NCI-H82 treated with DMSO at 0.1 percent for 48 hours (cell line): ENCODE results near the gene PPP4C.

Experiments
- DNase-seq: peaks from one replicate; lab custom pipeline; 2025; ENCODE audit not compliant: unreplicated experiment; lab: John Stamatoyannopoulos, UW

Gene PPP4C

DNA sequence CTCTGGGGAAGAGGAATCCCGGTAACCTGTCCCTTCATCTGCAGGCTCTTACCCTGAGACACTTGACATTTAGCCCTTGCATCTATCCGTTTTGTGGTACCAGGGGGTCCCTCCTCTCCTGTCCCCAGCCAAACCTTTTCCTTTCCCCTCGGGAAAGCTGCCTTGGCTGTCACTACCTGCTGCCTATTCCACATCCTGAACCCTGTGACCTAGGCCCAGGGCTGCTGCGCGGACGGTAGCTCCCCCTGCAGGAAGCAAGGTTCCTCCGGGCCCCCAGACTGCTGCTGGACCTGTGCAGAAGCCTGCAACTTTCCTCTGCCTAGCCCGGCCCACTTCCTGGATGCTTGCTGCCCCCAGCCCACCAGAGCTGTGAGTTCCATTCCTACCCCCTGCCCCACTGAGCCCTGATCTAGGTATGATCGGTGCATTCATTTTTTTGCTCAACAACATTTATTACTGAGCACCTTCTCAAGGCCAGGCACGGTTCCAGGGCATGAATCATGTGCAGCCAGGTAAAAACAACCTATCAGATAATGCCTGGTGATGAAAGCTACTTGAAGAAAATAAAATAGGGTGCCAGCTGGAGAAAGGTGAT lies 20.7 kb upstream of the PPP4C start:
- peak; percentile 33 for DNase-seq

DNA sequence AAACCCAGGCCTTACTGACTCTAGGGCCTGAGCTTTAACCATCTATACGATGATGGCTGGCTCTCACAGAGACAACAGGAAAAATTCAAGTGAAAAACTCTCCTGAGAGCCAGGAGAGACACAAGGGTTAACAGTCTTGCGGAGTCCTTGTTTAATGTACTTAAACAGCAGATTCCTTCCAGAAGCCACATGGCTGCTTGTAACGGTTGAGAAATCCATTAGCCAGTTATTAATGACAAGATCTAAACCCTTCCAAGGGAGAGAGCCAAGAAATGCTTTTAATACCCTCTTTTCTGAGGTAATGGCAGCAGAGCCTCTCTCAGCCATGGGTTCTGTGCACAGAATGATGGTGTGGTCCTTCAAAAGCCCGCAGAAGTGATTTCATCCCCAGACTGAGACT lies 15.4 kb upstream of the PPP4C start:
- peak; percentile 42 for DNase-seq

DNA sequence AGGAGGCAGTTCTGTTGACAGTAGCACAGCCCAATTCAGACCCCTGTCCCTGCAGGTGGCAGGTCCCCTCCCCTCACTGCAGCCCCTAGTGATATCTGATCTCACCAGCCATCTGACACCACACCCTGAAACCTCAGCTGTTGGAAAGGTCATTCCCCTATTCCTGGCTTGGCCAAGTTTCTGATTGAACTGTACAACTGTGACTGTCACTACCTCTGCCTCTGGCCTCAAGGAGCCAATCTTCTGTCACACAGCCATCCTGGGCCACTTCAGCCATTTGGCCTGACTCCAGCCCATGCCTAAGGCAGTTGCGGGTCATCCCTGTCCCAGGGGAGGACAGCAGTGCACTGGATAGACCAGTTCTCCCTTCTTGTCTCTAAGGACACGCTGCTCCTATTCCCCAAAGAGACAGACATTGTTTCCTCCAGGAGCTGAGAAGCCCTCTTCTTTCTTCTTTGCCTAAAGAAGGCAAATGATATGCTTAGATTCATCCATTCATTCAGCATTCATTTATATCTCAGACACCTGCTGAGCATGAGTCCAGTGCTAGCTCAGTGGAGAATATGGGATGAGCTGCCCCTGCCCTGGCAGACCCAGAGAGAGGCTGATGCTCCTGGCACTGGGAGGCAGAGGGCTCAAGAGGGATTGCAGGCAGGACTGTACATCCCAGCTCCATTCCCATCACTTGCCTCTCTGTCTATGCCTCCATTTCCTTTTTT lies 14.8 kb upstream of the PPP4C start:
- no peak for DNase-seq

DNA sequence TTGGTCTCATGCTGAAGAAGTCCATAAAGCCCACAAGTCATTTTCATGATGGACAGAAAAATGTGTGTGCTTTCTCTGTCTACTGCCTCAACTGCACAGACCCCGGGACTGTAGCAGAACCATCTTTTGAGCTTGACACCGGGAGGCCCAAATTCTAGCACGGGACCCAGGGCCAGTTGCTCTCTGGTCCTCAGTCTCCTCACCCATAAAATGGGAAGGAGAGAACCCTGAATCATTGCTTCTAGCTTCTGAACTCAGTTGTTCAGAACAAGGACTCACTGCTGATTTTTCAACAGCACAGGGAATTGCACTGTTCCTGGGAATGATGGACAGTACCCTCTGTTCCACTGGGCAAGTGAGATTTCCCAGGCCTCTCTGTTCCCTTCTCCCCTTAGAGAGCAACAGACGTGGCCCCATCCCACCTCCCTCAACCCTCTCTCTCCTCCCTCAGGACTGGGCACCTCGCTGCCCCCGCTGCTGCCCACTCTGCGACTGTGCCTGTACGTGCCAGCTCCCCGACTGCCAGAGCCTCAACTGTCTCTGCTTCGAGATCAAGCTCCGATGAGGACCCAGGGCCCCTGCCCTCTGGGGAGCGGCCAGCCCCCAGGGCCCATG lies 12.4 kb upstream of the PPP4C start:
- DNase-seq: no peak

DNA sequence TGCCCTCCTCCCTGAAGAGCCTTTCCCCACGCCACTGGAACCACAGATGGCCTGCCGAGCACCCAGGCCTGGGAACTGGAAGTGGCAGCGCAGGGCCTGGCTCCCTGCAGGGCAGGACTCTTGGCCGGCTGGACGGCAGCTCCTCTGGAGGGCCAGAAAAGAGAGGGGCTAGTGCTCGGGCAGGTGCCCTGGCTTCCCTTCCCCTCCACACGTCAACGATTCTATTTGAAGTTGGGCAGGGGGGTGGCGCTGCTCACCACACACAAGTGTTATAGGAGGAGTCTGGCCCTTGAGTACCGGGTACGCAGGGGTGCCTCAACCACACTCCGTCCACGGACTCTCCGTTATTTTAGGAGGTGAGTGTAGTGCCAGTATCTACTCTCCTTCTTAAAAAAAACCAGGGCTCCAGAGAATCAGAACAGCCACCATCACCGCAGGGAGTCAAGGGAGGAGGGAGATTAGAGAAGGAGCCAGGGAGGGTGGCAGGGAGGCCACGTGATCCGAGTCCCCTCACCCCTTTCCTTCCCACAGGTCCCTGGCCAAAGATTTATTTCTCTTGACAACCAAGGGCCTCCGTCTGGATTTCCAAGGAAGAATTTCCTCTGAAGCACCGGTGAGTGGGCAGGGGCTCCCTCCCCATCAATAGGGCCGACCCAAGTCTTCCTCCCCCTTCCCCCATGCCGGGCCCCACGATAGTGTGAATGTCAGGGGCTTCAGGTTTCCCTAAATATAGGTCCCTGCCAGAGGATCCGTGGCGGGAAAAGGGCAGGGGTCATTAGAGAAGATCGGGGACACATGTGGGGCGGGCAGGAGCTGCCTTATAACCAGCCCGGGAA lies 11.7 kb upstream of the PPP4C start:
- peak; percentile 59 for DNase-seq

DNA sequence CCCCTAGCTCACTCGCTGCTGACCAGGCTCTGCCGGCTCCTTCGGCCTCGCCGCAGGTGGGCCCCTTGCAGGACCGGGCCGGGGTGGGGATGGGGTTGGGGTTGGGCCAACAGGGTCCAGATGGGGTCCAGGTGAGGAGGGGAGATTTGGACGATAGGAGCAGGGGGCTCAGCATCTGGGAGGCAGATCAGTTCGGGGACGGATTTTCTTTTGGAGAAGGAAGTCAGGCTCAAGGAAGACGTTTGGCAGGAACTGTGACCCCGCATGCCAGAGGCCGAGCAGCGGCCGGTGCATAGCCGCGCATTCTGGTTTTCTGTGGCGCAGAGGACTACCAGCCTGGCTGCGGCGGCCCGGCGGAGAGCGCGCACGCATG lies 11.1 kb upstream of the PPP4C start:
- DNase-seq: no peak

DNA sequence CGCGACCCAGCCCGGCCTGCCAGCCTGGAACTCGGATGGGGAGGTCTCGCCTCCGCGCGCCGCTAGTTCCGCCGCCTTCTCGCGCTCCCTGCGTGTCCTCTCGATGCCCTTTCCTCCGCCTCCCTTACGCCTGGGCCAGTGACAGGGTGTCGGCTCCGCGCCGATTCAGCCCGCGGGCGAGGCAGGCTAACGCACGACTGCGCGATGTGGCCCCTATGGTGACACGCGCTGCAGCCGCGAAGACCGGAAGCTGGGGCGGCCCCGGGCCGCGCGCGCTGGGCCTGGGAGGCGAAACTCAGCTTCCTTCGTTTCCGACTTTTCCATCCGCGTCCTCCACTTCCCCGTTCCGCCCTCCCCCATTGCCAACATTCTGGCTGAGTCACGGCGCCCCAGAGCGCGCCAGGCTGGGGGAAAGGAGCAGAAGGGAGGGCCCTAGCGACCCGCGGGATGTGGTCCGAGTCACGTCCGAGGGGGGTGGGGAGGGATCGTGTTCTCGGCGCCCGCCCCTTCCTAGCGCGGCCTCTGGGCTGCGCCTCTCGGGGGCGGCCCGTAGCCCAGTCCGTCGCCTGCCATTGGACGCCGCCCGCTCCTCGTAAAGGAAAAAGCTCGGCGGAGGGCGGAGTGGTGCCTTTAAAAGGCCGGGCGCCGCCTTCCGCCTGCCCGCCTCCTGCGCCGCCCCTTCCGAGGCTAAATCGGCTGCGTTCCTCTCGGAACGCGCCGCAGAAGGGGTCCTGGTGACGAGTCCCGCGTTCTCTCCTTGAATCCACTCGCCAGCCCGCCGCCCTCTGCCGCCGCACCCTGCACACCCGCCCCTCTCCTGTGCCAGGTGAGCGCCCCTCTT lies 10.5 kb upstream of the PPP4C start, which contains the start of gene ALDOA:
TSS of gene ALDOA (plus strand) at position 659 of the 841 bp plus-strand sequence. CDS start 1,138 bp downstream, outside the sequence.
- peak; percentile 85 for DNase-seq

DNA sequence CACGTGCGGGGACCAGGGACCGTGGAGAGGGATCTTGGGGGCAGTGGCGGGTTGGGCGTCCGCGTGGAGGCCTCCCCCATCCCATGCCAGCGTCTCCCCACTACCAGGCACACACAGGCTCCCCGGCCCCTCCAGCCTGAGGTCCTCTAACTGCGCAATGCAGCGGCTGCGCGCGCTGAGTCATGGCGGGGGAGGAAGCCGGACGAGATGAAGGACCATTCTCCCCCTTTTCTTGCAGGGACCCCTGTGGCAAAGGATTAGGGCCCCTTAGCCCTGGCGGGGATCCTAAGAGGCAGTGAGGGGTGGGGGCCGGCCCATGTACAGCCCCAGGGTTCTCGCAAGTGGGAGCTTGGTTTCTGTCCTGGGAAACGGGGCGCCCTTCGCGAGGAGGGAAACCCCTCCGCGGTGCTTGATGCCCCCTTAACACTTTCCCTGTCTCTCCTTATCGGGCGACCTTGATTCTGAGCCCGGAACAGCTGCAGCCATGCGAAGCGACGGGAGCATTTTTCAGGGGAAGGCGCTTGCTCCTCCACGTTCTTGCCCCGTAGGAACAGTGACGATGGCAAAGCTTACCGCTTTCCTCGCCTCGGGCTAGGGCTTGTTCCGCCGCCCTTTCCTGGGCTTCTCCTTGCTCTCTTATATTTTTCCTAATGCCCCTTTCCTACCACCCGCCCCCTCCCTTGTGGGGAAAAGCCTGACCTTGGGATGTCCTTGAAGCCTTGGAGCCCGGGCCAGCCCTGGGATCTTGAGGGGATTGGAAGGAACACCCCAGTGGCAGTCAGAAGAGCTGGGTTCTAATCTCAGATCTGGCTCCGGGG lies 9.6 kb upstream of the PPP4C start:
- no peak for DNase-seq

DNA sequence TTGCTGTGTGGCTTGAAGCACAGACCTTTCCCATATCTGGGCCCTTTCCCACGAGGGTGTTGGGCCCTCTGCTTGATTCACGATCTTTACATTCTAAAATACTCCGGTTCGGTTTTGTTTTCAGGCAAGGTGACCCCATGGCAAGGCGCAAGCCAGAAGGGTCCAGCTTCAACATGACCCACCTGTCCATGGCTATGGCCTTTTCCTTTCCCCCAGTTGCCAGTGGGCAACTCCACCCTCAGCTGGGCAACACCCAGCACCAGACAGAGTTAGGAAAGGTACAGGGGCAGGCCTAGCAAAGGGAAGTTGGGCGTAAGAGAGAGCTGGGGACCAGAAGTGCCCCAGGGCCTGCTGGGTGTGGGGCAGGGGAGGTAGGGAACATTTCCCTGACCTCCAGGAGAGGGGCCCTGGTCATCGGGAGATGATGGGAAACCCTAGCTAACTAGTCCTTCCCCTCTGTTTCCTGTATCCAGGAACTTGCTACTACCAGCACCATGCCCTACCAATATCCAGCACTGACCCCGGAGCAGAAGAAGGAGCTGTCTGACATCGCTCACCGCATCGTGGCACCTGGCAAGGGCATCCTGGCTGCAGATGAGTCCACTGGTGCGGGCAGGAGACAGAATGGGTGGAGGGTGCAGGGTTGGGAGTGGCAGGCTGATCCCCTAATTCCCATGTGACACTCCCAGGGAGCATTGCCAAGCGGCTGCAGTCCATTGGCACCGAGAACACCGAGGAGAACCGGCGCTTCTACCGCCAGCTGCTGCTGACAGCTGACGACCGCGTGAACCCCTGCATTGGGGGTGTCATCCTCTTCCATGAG lies 8.8 kb upstream of the PPP4C start:
- DNase-seq: no peak

DNA sequence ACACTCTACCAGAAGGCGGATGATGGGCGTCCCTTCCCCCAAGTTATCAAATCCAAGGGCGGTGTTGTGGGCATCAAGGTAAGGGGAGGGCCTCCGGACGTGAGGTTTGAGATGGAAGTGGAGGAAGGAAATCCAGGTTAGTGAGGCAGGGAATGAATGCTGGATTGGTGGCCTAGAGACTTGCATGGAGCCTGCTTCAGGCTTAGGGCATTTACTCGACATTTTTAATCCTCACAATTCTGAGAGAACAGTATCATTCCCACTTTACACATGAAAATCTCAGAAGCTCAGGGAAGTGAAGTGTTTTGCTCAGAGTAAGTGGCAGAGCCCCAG lies 8.2 kb upstream of the PPP4C start:
- no peak for DNase-seq

DNA sequence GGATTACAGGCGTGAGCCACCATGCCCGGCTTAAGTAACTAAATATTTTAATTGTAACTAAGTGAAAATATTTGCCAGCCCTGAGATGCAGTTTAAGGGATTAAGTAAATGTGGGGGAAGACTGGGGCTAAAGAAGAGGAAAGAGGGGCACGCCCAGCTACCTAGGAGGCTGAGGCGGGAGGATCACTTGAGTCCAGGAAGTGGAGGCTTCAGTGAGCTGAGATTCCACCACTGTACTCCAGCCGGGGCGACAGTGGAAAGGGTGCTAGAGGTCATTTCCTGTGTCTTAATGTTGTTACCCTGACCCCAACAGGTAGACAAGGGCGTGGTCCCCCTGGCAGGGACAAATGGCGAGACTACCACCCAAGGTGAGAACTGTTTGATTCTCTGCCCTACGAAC lies 7.5 kb upstream of the PPP4C start:
- no peak for DNase-seq

DNA sequence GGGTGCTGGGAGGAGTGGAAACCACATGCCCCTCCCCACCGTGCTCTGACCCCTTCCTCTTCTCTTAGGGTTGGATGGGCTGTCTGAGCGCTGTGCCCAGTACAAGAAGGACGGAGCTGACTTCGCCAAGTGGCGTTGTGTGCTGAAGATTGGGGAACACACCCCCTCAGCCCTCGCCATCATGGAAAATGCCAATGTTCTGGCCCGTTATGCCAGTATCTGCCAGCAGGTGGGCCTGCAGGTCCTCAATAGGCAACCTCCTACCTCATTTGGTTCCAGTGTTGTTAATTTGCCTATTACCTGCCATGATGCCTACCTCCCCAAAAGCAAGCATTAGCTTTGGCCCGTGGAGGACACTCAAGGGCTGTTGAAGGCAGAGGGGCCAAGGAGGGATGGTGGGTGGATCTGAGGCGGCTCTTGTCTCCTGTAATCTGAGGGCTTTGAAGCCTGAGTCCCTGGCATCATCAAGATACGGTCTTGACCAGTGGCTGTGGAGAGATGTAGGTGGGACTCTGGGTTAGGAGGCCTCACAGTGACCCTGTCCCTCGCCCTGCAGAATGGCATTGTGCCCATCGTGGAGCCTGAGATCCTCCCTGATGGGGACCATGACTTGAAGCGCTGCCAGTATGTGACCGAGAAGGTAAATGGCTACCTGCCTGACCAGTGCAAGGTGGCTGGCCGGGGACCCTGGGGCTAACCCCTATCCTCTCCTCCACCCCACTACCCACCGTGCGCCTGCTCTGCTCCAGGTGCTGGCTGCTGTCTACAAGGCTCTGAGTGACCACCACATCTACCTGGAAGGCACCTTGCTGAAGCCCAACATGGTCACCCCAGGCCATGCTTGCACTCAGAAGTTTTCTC lies 6.8 kb upstream of the PPP4C start:
- no peak for DNase-seq

DNA sequence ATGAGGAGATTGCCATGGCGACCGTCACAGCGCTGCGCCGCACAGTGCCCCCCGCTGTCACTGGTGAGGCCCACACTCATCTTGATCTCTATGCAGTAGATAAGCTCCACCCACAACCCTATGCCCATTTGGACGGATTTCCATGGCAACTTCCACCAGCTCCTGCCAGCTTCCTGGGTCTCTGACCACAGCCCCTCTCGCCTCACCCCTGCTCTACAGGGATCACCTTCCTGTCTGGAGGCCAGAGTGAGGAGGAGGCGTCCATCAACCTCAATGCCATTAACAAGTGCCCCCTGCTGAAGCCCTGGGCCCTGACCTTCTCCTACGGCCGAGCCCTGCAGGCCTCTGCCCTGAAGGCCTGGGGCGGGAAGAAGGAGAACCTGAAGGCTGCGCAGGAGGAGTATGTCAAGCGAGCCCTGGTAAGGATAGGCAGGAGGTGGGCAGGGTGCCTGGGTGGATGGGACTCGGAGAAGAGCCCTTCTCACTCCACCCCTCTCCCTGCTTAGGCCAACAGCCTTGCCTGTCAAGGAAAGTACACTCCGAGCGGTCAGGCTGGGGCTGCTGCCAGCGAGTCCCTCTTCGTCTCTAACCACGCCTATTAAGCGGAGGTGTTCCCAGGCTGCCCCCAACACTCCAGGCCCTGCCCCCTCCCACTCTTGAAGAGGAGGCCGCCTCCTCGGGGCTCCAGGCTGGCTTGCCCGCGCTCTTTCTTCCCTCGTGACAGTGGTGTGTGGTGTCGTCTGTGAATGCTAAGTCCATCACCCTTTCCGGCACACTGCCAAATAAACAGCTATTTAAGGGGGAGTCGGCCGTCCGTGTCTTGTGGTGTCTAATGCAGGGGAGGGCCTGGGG lies 6.0 kb upstream of the PPP4C start:
- DNase-seq: no peak

DNA sequence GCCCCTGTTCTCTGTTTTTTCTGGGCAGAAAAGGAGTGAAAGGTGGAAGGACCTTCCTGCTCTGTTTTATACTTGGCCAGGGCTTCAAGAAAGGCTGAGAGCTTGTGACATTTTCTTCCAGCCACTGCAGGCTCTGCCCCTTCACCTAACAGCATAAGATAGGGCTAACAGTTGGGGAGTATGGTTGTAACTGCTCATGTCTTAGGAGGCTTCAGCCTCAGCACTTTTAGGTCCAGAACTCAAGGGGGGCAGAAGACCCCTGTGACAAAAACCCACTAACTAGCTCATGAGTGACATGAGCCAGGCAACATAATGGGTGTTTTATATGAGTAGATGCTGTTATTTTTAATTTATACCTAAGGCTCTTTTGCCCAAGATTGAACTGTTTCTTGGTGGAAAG lies 5.3 kb upstream of the PPP4C start:
- DNase-seq: no peak

DNA sequence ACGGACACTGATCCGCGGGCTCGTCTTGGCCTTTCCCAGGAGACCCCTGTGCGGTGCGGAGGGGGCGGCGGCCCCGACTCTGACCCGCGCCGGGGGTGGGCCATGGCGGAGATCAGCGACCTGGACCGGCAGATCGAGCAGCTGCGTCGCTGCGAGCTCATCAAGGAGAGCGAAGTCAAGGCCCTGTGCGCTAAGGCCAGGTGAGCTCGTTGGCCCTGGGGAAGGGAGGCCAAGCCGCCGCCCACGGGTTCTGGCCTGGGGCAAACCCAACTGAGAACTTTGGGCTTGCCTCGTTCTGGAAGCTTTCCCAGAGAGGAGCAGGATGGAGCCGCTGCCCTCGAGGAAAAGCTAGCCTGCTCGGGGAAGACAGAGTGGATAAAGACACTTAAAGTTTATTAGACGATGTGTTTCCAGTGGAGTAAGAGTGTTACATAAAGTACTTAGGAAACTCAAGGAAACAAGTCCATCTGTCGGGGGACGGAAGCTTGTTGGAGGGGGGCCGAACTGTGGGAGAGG lies 540 bp downstream of the PPP4C start:
- DNase-seq: no peak

DNA sequence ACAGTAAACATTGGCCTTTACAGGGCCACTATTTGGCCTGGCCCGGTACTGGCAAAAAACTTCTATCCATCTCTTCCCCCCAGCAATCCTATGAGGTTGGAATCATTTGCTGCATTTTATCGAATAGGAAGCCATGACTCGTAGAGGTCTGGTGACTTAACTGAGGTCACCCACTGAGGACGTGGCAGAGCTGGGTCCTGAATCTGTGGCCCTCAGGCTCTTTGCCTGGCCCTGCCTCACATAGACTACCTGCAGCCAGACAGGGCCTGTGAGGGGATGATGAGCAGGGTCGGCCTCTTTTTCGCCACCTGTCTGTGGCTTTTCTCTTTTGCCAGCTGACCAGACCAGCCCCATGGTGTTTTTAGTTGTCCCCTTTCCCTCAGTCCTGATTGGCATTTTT lies 1.9 kb downstream of the PPP4C start:
- DNase-seq: no peak

DNA sequence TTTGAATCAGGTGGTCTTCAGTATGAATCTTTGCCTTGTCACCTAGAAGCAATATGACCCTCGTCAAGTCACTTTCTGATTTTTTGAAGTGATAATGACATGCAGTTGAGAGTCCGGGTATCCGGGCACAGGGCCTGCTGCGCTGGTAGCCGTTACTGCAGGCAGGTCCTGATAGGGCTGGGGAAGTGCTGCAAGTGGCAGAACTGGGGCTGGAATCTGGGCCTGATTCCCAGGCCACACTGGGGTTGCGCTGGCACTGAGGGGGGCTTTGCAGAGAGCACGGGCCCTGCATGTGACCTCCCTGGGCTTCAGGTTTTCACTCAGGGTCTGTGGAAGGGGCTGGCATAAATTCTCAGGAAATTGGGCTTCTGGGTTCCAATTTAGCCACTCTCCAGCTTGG lies 3.0 kb downstream of the PPP4C start:
- DNase-seq: no peak
